HG03095 (cell line): ENCODE measurements around the gene ATL3.
A peak's percentile ranks its signal among the peaks of the same experiment; 100 is the strongest.
"Not testable (repeated sequence)": the region's sequence is repeated elsewhere in the genome, so short reads cannot be mapped to it uniquely, and the experiment has no call there.

Source experiments
- ATAC-seq: cut with Tn5 transposase; IDR thresholded peaks from one replicate; pipeline ENCODE4 v1.9.1; 2021; ENCODE audit warnings: moderate library complexity; ENCODE audit not compliant: unreplicated experiment

The ATL3 gene, protein sequence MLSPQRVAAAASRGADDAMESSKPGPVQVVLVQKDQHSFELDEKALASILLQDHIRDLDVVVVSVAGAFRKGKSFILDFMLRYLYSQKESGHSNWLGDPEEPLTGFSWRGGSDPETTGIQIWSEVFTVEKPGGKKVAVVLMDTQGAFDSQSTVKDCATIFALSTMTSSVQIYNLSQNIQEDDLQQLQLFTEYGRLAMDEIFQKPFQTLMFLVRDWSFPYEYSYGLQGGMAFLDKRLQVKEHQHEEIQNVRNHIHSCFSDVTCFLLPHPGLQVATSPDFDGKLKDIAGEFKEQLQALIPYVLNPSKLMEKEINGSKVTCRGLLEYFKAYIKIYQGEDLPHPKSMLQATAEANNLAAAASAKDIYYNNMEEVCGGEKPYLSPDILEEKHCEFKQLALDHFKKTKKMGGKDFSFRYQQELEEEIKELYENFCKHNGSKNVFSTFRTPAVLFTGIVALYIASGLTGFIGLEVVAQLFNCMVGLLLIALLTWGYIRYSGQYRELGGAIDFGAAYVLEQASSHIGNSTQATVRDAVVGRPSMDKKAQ

DNA sequence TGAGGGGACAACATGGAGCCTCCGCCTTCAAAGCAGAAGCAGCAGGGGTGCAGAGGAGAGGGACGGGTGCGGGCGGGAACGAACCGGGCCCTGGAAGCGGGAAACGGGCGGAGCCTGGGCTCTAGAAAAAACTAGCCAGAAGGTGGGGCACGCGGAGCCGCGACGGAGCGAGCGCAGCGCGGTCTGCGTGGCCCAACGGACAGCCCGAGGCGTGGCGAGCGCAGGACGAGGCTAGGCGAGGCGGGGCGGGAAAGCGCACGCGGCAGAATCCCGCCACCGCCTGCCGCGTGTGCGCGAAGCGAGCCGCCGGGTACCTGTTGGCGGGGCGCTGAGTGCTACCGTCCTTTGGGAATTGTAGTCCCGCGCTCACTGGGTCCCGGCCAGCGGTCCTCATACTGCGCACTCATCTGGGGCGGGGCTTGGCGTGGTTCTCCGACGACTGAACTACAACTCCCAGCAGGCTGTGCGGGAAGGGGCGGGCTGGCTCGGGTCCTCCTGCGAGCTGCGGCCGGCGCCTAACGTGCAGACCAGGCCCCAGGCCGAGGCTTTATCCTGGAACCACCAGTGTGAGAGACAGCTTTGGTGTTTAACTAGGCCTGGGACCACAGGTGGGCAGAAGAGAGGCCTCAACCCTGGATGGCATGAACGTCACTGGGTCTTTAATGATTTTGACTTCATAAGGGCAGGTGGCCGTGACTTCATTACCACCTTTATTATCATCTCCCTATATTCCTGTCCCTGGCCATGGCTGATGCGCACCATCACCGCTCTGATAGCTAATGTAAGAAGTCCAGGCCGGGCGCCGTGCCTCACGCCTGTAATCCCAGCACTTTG lies at the start of gene ATL3:
Gene ATL3, minus strand, starts transcription at position 55 of the 834 bp plus-strand sequence. Its CDS starts 41 bp downstream, at position 14.
- ATAC-seq, result peak; percentile 87

DNA sequence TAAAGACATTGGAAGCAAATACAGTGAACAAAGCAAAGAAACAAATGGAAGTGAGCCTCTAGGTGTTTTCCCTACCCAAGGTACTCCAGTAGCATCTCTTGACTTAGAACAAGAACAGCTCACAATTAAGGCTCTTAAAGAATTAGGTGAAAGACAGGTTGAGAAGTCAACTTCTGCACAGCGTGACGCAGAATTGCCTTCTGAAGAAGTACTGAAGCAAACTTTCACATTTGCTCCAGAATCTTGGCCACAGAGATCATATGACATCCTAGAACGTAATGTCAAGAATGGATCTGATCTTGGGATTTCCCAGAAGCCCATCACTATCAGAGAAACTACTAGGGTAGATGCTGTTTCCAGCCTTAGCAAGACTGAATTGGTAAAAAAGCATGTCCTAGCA lies 49.4 kb upstream of the ATL3 start:
- ATAC-seq, result no peak

DNA sequence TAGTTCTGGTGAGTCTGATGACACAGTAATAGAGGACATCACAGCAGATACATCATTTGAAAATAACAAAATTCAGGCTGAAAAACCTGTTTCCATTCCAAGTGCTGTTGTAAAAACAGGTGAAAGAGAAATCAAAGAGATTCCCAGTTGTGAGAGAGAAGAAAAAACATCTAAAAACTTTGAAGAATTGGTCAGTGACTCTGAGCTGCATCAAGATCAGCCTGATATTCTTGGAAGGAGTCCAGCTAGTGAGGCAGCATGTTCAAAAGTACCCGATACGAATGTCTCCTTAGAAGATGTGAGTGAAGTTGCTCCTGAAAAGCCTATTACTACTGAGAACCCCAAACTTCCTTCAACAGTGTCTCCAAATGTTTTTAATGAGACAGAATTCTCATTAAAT lies 48.8 kb upstream of the ATL3 start:
- no peak for ATAC-seq

DNA sequence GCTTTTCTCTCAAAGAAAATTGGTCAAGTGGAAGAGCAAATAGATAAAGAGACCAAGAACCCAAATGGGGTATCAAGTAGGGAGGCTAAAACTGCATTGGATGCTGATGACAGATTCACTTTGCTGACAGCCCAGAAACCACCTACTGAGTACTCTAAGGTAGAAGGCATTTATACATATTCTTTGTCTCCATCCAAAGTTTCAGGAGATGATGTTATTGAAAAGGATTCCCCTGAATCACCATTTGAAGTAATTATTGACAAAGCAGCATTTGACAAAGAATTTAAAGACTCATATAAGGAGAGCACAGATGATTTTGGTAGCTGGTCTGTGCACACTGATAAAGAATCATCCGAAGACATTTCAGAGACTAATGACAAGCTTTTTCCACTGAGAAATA lies 47.8 kb upstream of the ATL3 start:
- no peak for ATAC-seq

DNA sequence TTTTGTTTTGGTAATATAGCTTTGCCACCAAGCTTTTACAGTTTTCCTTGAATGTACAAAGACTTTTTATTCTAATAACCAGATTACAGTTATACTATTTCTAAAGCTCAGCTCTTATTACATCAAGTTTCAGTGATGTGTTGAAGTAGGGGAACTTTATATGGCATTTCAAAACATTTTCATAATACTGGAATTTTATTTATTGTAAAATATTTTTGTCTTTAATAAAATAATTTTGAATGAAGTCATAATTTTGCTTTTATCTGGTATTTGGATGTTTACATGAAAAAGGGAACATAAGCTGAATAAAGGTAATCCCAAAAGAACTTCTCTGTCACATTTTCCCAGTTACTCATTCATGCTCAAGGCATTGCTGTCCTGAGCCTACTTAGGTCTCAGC lies 44.9 kb upstream of the ATL3 start:
- ATAC-seq, result no peak

DNA sequence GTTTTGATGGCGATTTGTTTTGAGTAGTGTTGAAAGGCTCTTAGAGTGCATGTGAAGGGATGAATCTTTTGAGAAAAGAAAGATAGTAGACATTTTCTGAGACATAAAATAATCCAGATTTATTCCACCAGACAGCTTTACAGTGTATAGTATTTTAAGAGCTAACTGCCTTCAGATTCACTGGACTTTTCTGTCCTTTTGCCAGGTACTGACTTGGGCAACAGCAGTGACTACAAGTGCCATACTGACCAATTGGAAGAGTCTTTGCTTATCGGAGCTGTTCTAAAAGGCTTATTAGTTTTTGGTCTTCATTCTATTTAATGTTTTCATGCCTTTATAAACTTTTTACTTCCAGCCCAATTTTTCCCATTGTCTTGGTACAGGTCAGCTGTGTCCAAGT lies 42.6 kb upstream of the ATL3 start:
- ATAC-seq, result no peak

DNA sequence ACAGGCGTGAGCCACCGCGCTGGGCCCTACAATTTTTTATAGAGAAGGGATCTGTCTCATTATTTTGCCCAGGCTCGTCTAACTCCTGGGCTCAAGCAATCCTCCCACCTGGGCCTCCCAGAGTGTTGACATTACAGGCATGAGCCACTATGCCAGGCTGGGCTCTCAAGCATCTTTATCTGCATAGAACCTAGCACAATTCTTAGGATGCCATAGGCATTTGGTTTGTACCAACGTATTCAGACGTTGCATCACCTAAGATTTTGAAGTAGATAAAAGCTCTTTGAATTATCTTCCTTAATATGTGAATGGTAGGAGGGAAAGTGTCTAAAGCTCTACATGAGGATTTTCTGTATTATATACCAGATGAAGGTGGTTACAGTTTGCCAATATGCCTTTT lies 40.7 kb upstream of the ATL3 start:
- ATAC-seq, result no peak

DNA sequence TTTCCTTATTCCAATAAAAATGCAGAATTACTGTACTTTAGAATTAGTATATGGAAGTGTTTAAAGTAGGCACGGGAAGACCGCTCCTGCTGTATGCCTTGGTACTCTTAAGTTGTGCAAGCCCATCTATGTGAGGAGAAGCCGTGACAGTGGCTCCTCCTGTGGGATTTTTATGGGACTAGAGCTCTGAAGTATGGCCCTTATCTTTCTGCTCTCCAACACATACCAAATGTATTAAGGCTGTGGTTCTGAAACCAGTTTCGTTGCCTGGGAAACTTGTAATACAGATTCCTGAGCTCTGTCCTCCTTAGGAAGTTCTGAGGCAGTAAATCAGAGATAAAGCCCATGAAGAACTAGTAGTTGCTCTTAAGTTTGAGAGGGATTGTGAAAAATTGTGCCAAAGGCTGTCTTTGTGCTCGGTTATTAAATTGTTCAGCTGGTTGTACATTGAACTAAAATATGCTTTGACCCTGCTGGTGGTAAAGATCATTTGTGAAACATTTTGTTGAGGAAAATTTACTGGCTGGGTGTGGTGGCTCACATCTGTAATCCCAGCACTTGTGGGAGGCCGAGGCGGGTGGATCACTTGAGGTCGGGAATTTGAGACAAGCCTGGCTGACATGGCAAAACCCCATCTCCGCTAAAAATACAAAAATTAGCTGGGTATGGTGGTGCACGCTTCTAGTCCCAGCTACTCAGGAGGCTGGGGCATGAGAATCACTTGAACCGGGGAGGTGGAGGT lies 39.5 kb upstream of the ATL3 start:
- no peak for ATAC-seq

DNA sequence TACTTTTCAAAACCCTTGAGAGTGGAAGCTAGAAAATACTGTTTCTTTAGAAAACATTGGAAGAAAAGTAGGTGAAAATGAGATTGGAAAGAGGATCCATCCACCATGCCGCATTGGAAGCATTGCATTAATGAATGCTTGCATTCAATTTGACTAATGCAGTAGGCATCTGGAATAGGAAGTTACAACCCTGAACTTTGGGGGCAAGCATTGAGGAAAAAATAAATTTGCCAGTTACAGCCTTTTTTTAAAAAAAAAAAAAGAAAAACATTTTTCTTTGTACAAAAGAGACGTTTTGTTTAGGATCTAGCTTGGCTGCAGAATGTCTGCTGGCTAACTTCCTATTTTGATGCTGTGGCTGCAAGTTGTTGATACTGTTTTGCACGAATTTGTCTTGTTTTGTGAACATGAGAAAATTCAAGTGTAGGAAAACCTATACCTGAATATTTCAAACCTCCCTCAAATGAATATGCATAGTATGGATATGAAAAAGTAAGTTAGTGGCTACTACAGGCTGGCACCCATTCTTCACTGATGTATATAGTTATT lies 38.2 kb upstream of the ATL3 start:
- ATAC-seq, result no peak

DNA sequence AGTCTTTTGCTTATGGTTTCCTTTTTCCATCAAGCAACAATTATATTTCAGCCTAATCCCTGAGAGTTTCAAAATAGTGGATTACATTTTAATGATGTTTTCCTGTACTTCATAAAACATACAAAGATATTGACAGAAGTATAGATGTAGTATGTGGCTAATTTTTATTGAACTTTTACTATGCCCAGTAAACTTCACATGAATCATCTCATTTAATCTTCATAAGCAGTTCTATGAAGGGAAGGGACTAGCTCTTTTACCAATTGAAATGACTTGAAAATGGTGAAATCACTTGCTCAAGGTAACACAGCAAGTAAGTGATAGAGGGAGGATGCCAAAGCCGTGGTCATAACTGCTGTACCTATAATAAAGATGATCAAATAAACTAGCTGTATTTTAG lies 37.6 kb upstream of the ATL3 start:
- no peak for ATAC-seq

DNA sequence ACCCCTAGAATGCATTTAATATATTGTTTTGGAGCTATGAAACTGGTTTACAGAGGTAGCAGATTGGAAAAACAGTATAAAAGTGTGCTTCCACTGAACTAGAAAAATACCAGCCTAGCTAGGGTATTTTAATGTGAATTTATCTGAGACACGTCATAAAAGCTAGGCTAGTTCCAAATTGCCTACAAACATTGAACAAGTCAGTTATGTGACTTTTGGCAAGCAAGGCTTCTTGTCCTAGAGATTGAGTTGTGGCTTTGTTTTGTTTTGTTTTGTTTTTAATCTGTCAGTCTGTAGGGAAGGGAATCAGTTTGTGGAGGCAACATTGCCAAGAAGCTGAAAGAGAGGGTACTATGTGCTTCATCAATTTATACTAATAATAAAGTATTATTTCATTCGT lies 34.4 kb upstream of the ATL3 start:
- no peak for ATAC-seq

DNA sequence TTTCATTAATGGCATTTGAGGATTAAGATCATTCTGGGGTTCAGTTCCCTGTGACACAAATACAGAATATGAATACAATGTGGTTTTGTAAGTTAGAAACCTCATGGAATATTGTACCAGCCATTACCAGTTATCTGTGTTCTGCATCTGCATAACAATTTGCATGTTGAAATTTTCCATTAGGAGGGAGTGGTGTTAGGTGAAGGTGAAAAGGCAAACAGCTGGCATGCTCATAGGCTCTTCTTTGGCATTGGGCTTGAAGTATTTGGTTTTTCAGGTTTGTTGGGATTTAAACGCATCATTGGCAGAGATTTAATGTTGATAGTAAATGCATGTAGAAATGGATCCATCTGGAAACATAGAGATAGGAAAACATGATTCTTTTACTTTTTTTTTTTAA lies 28.7 kb upstream of the ATL3 start:
- no peak for ATAC-seq

DNA sequence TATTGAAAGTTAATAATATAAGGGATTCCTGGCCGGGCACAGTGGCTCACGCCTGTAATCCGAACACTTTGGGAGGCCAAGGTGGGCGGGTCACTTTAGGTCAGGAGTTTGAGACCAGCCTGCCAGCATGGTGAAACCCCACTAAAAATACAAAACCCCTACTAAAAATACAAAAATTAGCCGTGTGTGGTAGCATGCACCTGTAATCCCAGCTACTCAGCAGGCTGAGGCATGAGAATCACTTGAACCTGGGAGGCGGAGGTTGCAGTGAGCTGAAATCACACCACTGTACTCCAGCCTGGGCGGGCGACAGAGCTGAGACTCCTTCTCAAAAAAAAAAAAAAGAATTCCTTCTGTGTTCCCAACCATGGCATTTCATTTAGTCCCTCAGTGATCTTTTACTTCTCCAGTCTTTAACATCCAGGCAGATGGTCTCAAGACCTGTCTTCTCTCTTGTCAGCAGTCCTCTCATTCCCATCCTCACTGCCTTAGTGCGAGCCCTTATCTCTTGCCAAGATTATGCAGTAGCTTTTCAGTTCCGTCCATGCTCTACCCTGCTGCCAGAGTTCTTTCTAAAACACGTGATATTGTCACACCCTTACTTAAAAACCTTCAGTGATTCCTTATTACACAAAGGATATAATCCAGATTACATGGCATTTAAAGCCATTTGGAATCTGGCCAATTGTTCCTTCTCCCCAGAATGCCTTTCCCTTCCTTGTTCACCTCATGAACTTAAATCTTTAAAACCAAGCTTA lies 28.0 kb upstream of the ATL3 start:
- no peak for ATAC-seq

DNA sequence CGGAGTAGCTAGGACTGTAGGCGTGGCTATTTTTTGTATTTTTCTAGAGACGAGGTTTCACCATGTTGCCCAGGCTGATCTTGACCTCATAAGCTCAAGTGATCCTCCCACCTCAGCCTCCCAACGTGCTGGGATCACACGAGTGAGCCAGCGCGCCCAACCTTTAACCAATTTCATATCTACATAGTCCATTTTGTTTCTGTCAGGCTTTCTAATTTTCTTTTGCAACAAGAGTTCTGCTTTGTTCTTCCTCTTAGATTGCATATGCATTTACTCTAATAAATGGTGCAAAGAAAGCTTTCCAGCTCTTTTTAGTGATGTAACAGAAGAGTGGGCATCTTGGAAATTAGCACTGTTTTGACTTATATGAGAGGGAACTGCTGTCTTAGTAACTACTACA lies 23.4 kb upstream of the ATL3 start:
- ATAC-seq, result no peak

DNA sequence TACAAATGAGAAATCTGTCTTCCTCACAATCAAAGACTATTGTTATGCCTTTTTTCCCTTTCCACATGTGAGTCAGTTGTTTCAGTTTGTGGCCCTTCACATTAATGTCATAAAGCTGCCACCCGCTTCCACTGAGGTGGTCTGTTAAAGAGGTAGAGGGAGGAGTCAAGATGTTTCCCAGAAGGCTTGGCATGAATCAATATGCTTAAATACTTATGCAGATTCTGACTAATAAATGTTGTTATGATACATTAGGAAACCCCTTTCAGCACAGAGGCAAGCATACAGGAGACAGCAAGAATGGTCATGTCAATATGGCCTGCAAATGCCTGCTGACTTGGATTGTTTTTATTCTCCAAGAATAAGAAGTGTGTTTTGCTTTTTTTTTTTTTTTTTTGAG lies 16.7 kb upstream of the ATL3 start:
- ATAC-seq, result no peak

DNA sequence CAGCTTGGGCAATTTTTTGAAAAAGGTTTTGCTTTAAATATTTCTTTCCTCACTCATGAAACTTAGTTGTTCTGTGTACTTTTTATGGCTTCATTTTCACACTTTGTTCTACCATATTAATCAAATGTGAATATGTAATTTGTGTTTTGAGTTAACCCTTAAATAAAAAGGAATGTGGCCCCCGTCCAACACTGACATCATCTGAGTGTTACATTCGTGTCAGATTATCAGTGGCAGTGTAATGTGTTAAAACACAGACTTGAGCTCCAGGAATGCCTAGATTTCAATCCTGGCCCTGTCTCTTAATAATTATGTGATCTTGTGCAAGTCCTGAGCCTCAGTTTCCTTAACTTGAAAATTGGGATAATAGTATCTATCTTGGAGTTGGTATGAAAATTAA lies 15.8 kb upstream of the ATL3 start:
- no peak for ATAC-seq

DNA sequence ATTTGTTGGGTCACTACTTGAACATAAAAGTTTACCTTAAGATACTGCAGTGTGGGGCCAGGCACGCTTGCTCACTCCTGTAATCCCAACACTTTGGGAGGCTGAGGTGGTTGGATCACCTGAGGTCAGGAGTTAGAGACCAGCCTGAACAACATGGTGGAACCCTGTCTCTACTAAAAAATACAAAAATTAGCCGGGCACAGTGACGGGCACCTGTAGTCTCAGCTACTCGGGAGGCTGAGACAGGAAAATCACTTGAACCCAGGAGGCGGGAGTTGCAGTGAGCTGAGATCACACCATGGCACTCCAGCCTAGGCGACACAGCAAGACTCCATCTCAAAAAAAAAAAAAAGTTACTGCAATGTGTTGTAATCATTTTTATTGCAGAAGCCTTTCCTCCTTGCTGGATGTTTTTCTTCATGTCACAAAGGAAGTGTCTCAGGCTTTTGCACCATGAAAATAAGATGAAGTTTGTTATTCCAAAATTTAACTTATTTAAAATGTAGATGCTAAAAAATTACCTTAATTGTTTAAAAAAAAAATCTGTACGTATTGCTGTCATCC lies 14.1 kb upstream of the ATL3 start:
- not testable (repeated sequence) for ATAC-seq

DNA sequence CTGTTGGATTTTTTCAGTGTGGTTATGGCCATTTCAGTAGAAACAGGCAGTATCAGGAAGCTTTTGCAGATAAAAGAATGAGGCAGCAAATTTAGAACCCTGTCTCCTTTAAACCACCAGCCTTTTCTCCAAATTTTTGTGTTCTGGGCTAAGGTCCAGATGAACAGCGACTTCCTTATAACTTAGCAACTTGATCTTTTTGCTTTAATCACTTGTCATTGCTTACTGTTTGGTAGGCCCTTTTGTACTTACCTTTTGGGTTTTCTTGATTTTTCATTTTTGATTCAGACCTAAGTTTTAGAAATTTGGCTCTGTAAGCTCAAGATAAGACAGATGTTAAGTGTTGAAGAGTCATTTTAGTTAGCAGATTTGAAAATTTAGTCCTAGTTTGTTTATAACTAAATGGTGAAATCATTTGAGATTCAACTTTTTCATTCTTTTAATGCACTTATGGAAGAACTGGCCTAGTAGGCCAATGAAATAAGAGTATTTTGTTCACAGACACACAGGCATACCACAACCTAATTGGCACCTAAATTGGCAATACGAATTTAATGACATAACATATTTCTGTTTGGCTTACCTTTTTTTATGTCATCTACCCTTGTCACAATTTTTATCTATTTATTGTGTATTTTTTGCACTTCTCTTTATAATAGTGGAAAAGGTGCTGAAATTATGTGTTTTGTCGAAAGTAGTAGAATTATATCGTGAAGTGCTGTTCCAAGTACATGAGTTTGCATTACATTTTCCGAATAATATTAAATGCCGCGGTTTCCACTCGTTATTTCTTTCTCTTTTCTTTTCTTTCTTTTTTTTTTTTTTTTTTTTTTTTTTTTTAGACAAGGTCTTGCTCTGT lies 12.2 kb upstream of the ATL3 start:
- ATAC-seq, result no peak
